Measurements from ENCODE around the gene RPGRIP1. TPM values are rescaled to one million over a fixed set of nuclear protein-coding genes. Genes with fewer than 3 reads are reported as not detected.

The RPGRIP1 gene
- polyA plus RNA-seq = not detected in 2 replicates
- not detected in 2 replicates for polyA minus RNA-seq

- Histone ChIP-seq H3K9ac (ENCODE audit: low read length) (no peak within 1 kb of the TSS), H3K9me3 (ENCODE audit: low read length) (no peaks in the 10 kb centered on the region), H3K4me2 (ENCODE audit: low read length) (no peak within 1 kb of the TSS), H3K79me2 (replicated peaks; ENCODE audit: insufficient read depth, low read length) (no peaks in the 10 kb centered on the region), H3K27ac (ENCODE audit: low read length) (no peak within 1 kb of the TSS), H2AFZ (ENCODE audit: low read depth, low read length) (no peak within 1 kb of the TSS), H3K27me3 (ENCODE audit: insufficient read depth, low read depth, low read length) (no peaks in the 10 kb centered on the region), H3K4me3 (ENCODE audit: low read length) (no peak within 1 kb of the TSS), H4K20me1 (ENCODE audit: insufficient read depth) (no peaks in the 10 kb centered on the region), H3F3A (ENCODE audit: insufficient read depth, low read length, poor library complexity, severe bottlenecking) (no peaks in the 10 kb centered on the region), H3K36me3 (ENCODE audit: insufficient read depth, low read length) (no peaks in the 10 kb centered on the region), H3K9me2 (ENCODE audit: insufficient read depth, low read length) (no peaks in the 10 kb centered on the region)
- TF ChIP-seq EZH2 (IDR thresholded peaks at IDR 0.05; ENCODE audit: borderline replicate concordance, insufficient read depth, low read length, poor library complexity, severe bottlenecking) = no peak
- TF ChIP-seq RAD21 (conservative IDR thresholded peaks at IDR 0.05) = no peak
- TF ChIP-seq REST (IDR thresholded peaks at IDR 0.05; ENCODE audit: borderline replicate concordance) = no peak
- TF ChIP-seq POLR2AphosphoS5 (IDR thresholded peaks at IDR 0.05) = no peak
- no peak for TF ChIP-seq SMC3 (conservative IDR thresholded peaks at IDR 0.05; ENCODE audit: poor library complexity)
- no peak for TF ChIP-seq CTCF (IDR thresholded peaks at IDR 0.05; ENCODE audit: poor library complexity, severe bottlenecking)
- no peak for TF ChIP-seq TAF1 (IDR thresholded peaks at IDR 0.05; ENCODE audit: low read depth)
These were observed at the start of gene RPGRIP1 for GRCh38 chr14:21279783-21280182. Gene RPGRIP1, plus strand, starts transcription at chr14:21280083. Its CDS starts 7,894 bp downstream, at chr14:21287977.

- H3K9me3 ChIP-seq (ENCODE audit: low read length) = no peaks in the 10 kb centered on the region
- no peaks in the 10 kb centered on the region for H3K9me2 ChIP-seq (ENCODE audit: insufficient read depth, low read length)
- H3K9ac ChIP-seq (ENCODE audit: low read length) = no peak overlapping the region
- no peak overlapping the region for H3K27ac ChIP-seq (ENCODE audit: low read length)
- H3K79me2 ChIP-seq (replicated peaks; ENCODE audit: insufficient read depth, low read length) = peaks cover 78% of the 10 kb centered on the region
- H3K4me3 ChIP-seq (ENCODE audit: low read length) = no peak overlapping the region
- H3K27me3 ChIP-seq (ENCODE audit: insufficient read depth, low read depth, low read length) = no peaks in the 10 kb centered on the region
- TF ChIP-seq SMC3 (conservative IDR thresholded peaks at IDR 0.05; ENCODE audit: poor library complexity) = no peak
- H3K4me2 ChIP-seq (ENCODE audit: low read length) = no peak overlapping the region
- H4K20me1 ChIP-seq (ENCODE audit: insufficient read depth) = peaks cover 39% of the 10 kb centered on the region
- H2AFZ ChIP-seq (ENCODE audit: low read depth, low read length) = no peak overlapping the region
- peaks cover 25% of the 10 kb centered on the region for H3K36me3 ChIP-seq (ENCODE audit: insufficient read depth, low read length)
- H3F3A ChIP-seq (ENCODE audit: insufficient read depth, low read length, poor library complexity, severe bottlenecking) = no peaks in the 10 kb centered on the region
These were observed 48.7 kb upstream of the RPGRIP1 start for GRCh38 chr14:21231020-21231652.

- Histone ChIP-seq H3K27ac (ENCODE audit: low read length) (no peak overlapping the region), H3K27me3 (ENCODE audit: insufficient read depth, low read depth, low read length) (no peaks in the 10 kb centered on the region), H4K20me1 (ENCODE audit: insufficient read depth) (peaks cover 37% of the 10 kb centered on the region), H3K4me2 (ENCODE audit: low read length) (no peak overlapping the region), H3K79me2 (replicated peaks; ENCODE audit: insufficient read depth, low read length) (peaks cover 72% of the 10 kb centered on the region), H3K9me3 (ENCODE audit: low read length) (no peaks in the 10 kb centered on the region), H2AFZ (ENCODE audit: low read depth, low read length) (no peak overlapping the region), H3F3A (ENCODE audit: insufficient read depth, low read length, poor library complexity, severe bottlenecking) (no peaks in the 10 kb centered on the region), H3K9me2 (ENCODE audit: insufficient read depth, low read length) (no peaks in the 10 kb centered on the region), H3K4me3 (ENCODE audit: low read length) (no peak overlapping the region), H3K36me3 (ENCODE audit: insufficient read depth, low read length) (peaks cover 25% of the 10 kb centered on the region), H3K9ac (ENCODE audit: low read length) (no peak overlapping the region)
- TF ChIP-seq RAD21 (conservative IDR thresholded peaks at IDR 0.05) (no peak), POLR2AphosphoS5 (IDR thresholded peaks at IDR 0.05) (no peak), TAF1 (IDR thresholded peaks at IDR 0.05; ENCODE audit: low read depth) (no peak), CTCF (IDR thresholded peaks at IDR 0.05; ENCODE audit: poor library complexity, severe bottlenecking) (no peak), MXI1 (conservative IDR thresholded peaks at IDR 0.05; ENCODE audit: poor library complexity, severe bottlenecking) (no peak), REST (IDR thresholded peaks at IDR 0.05; ENCODE audit: borderline replicate concordance) (no peak), EZH2 (IDR thresholded peaks at IDR 0.05; ENCODE audit: borderline replicate concordance, insufficient read depth, low read length, poor library complexity, severe bottlenecking) (no peak), EP300 (conservative IDR thresholded peaks at IDR 0.05; ENCODE audit: poor library complexity, severe bottlenecking) (no peak)
These were observed 46.3 kb upstream of the RPGRIP1 start for GRCh38 chr14:21233457-21234076.

Measured in neural cell (in vitro differentiated cells).